K562 (cell line): Measurements from ENCODE around the gene SIRT5. TPM values are rescaled to one million over a fixed set of nuclear protein-coding genes. Genes with fewer than 3 reads are reported as not detected.

ENCODE experiments used
- ATF7 ChIP-seq: fragments of 450-650 bp; IDR thresholded peaks from 2 replicates; pipeline ENCODE4 v1.7.1; 2014; ENCODE audit warnings: mild to moderate bottlenecking, moderate library complexity
- CBX2 ChIP-seq: fragments of 200-600 bp; sonication (generic); IDR thresholded peaks from one replicate; pipeline ENCODE4 v1.6.1; 2012; ENCODE audit warnings: mild to moderate bottlenecking, low read length, inconsistent platforms; ENCODE audit not compliant: insufficient read depth, poor library complexity, severe bottlenecking
- HLTF ChIP-seq: fragments of 450-650 bp; IDR thresholded peaks from 2 replicates; pipeline ENCODE4 v1.6.1; 2016
- PTRF ChIP-seq: fragments of 450-650 bp; IDR thresholded peaks from 2 replicates; pipeline ENCODE4 v1.6.1; 2016; ENCODE audit warnings: mild to moderate bottlenecking, missing genetic modification characterization, missing compliant biosample characterization
- RFX1 ChIP-seq: fragments of 450-650 bp; IDR thresholded peaks from 2 replicates; pipeline ENCODE4 v1.6.1; 2016; ENCODE audit warnings: mild to moderate bottlenecking, moderate library complexity
- ZNF184 ChIP-seq: sonication (generic); formaldehyde crosslinking; IDR thresholded peaks from 2 replicates; pipeline ENCODE4 v1.5.0; 2020; ENCODE audit warnings: missing genetic modification reagents
- polyA plus RNA-seq, 8 experiments: library from polyadenylated mRNA; depleted of rRNA in 4 of 8; stranded (reverse) in 5 of 8; unstranded in 3 of 8; fragments of >200 nt; fragmentation: Nextera tagmentation in 2 of 8; fragmentation: Illumina TruSeq in 1 of 8; extraction: Ambion mirVana in 2 of 8; extraction: Trizol in 1 of 8; gene quantifications; 2 replicates each; pipeline versions ENCODE4 v1.2.1 to v1.2.3, GENCODE V29; 2011 to 2014; ENCODE audit warnings: inconsistent platforms in 1 of 8, missing spikeins in 1 of 8
- total RNA-seq, 7 experiments: library from RNA; depleted of rRNA in 6 of 7; stranded (reverse); fragments of >200 nt in 6 of 7; fragmentation: Illumina TruSeq in 2 of 7; extraction: Trizol in 2 of 7; gene quantifications; 2 replicates each; pipeline versions ENCODE4 v1.2.1 to v1.2.3, GENCODE V29; 2011 to 2021; ENCODE audit warnings: low replicate concordance in 1 of 7
- TF ChIP-seq, protein P1 (sequence below): sonication (generic); formaldehyde crosslinking; IDR thresholded peaks from 2 replicates; pipeline ENCODE4 v1.8.0; 2023; ENCODE audit warnings: mild to moderate bottlenecking, missing genetic modification reagents
- TF ChIP-seq, protein P2 (sequence below): fragments of 250-450 bp; sonication (Bioruptor Pico); IDR thresholded peaks from 2 replicates; pipeline ENCODE4 v1.4.0; 2020

Gene SIRT5
- total and polyA plus RNA-seq, 9 of the 15 experiments (the other 6 are each of a cell fraction or from before 2014, with no cell fraction given), result 2.1 to 15.7 (median 11.4) TPM

DNA sequence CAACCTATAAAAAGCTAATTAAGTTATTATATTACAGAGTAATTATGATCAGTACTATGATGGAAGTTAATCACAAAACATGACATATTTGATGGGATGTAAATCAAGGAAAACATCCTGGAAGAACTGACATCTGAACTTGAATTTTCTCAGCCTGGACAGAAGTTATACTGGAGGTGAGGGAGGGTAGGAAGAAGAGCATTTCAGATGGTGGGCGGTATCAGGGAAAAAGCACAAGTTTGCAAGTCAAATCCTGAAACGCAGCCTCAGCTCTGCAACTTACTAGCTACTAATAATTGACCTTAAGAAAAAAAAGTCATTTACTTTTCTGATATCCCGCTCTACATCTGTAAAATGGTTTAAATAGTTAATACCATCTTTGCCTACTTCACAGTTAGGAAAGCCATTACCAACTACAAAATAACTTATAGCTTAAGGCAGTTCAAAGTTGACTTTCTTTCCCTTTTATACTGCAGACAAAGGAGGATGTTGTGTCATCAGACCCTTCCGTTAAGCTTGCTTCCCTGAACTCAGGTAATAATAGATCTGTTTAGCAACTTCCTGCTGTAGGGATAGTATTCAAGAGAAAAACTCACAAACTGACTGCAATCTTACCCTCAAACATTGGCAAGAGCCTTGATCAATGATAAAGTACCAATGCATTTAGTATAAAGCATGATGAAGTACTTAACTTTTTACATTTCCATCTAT lies 61.7 kb downstream of the SIRT5 start (continued):
- no peak for TF ChIP-seq HLTF
- no peak for TF ChIP-seq PTRF (tag)
- no peak for TF ChIP-seq ATF7
- no peak for TF ChIP-seq RFX1
- TF ChIP-seq, protein P1, sequence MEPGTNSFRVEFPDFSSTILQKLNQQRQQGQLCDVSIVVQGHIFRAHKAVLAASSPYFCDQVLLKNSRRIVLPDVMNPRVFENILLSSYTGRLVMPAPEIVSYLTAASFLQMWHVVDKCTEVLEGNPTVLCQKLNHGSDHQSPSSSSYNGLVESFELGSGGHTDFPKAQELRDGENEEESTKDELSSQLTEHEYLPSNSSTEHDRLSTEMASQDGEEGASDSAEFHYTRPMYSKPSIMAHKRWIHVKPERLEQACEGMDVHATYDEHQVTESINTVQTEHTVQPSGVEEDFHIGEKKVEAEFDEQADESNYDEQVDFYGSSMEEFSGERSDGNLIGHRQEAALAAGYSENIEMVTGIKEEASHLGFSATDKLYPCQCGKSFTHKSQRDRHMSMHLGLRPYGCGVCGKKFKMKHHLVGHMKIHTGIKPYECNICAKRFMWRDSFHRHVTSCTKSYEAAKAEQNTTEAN (CRISPR knock-in tag), result no peak
- TF ChIP-seq CBX2, result no peak
- no peak for TF ChIP-seq ZNF184 (CRISPR knock-in tag)
- TF ChIP-seq, protein P2, sequence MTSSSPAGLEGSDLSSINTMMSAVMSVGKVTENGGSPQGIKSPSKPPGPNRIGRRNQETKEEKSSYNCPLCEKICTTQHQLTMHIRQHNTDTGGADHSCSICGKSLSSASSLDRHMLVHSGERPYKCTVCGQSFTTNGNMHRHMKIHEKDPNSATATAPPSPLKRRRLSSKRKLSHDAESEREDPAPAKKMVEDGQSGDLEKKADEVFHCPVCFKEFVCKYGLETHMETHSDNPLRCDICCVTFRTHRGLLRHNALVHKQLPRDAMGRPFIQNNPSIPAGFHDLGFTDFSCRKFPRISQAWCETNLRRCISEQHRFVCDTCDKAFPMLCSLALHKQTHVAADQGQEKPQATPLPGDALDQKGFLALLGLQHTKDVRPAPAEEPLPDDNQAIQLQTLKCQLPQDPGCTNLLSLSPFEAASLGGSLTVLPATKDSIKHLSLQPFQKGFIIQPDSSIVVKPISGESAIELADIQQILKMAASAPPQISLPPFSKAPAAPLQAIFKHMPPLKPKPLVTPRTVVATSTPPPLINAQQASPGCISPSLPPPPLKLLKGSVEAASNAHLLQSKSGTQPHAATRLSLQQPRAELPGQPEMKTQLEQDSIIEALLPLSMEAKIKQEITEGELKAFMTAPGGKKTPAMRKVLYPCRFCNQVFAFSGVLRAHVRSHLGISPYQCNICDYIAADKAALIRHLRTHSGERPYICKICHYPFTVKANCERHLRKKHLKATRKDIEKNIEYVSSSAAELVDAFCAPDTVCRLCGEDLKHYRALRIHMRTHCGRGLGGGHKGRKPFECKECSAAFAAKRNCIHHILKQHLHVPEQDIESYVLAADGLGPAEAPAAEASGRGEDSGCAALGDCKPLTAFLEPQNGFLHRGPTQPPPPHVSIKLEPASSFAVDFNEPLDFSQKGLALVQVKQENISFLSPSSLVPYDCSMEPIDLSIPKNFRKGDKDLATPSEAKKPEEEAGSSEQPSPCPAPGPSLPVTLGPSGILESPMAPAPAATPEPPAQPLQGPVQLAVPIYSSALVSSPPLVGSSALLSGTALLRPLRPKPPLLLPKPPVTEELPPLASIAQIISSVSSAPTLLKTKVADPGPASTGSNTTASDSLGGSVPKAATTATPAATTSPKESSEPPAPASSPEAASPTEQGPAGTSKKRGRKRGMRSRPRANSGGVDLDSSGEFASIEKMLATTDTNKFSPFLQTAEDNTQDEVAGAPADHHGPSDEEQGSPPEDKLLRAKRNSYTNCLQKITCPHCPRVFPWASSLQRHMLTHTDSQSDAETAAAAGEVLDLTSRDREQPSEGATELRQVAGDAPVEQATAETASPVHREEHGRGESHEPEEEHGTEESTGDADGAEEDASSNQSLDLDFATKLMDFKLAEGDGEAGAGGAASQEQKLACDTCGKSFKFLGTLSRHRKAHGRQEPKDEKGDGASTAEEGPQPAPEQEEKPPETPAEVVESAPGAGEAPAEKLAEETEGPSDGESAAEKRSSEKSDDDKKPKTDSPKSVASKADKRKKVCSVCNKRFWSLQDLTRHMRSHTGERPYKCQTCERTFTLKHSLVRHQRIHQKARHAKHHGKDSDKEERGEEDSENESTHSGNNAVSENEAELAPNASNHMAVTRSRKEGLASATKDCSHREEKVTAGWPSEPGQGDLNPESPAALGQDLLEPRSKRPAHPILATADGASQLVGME (CRISPR knock-in tag), result no peak
